HG02943 (cell line): Measurements from ENCODE around the gene RHOJ.
"Not testable (repeated sequence)": the region's sequence is repeated elsewhere in the genome, so short reads cannot be mapped to it uniquely, and the experiment has no call there.

Experiments used
- ATAC-seq: cut with Tn5 transposase; IDR thresholded peaks from one replicate; pipeline ENCODE4 v1.9.1; 2021; ENCODE audit warnings: mild to moderate bottlenecking, low read depth, moderate library complexity; ENCODE audit not compliant: unreplicated experiment

Gene RHOJ

GRCh38 chr14:63204407-63205043 lies at the start of gene RHOJ:
RHOJ (plus strand) TSS chr14:63204443; CDS start chr14:63204870, 427 bp downstream.
- no peak for ATAC-seq

GRCh38 chr14:63155511-63156185 lies 48.6 kb upstream of the RHOJ start:
- ATAC-seq = no peak

GRCh38 chr14:63157195-63157594 lies 47.0 kb upstream of the RHOJ start:
- no peak for ATAC-seq

DNA sequence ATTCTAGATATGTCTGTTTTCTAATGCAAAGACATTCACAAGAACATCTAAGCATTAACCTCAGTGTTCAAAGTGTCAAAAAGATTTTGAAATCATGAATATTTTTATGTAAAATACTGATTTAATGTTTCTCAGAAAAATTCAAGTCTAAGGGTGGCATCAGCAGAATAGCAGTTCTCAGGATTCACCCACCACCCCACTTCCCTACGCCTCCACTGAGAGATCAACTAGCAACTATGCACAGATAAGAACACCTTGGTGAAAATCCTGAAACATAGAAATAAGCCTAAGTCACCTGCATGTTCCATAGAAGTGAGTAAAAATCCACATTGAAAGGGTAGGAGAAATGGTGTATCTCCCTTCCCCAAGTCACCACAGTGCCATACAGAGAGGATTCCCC lies 40.9 kb upstream of the RHOJ start:
- ATAC-seq = no peak

DNA sequence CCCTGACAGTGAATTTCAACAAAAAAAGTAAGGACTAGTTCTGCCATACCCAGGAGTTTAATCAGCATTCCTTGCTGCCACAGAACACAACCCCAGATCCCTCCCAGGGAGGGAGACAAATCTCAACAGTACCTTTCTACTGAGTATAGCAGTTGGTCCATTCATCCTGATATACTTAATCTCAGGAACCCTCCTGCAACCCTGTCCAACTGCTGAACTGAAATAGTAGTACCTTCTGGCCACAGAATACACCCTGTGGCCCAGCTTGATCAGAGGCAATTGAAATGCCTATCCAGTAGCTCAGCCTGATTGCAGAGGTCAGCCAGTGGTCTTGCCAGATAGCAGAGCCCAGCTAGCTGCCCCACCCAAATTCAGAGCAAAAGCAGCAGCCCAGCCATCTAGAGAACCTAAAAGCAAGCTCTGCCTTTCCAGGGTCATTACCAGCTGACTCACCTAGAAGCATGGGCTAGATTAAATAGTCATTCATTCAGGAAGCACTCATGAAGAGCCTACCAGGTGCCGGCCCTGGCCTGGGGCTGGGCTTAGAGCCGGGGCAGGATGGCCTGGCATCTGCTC lies 40.0 kb upstream of the RHOJ start:
- ATAC-seq = no peak

GRCh38 chr14:63165267-63165666 lies 39.0 kb upstream of the RHOJ start:
- not testable (repeated sequence) for ATAC-seq

- no peak for ATAC-seq
Observed at GRCh38 chr14:63167044-63167443, 37.2 kb upstream of the RHOJ start.

- ATAC-seq = no peak
Observed at GRCh38 chr14:63174760-63175191, 29.5 kb upstream of the RHOJ start.

DNA sequence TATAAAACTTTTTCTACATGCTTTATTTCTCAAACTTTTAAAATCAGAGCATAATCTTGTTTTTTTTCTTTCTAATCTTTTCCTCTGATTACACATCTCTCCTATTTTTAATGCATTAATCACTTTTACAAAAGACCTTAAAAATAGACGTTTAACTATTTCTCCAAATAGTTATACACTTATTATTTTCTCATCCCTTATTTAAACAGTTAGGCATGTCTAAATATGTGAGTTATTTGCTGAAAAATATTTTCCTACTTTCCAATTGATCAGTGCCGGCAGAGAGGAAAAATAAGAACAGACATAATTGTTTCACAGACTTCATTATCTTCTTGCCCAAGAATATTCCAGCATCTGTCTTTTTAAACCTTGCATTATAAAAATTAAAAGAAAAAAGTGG lies 28.7 kb upstream of the RHOJ start:
- no peak for ATAC-seq

GRCh38 chr14:63178912-63179311 lies 25.3 kb upstream of the RHOJ start:
- ATAC-seq = no peak

GRCh38 chr14:63179383-63179782 lies 24.9 kb upstream of the RHOJ start:
- no peak for ATAC-seq

DNA sequence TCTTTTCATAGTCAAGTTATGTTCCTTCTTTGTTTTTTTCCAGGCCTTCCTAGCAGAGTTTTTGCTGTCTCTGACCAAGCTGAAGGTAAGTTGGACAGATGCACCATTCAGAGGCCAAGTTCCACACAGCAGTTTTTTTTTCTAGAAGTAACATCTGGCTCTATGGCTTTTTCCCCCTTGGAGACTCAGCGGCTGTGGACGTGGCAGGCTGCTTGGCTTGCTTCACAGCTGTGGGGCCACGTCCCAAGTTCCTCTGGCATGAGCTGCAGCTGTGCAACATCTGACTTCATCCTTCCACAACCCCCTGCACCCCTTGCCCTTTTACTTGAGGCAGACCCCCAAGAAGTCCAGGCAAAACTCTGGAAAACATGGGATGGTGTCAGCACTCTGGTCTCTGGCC lies 24.2 kb upstream of the RHOJ start:
- ATAC-seq = no peak

GRCh38 chr14:63182968-63183367 lies 21.3 kb upstream of the RHOJ start:
- ATAC-seq = no peak

GRCh38 chr14:63186453-63186852 lies 17.8 kb upstream of the RHOJ start:
- no peak for ATAC-seq

DNA sequence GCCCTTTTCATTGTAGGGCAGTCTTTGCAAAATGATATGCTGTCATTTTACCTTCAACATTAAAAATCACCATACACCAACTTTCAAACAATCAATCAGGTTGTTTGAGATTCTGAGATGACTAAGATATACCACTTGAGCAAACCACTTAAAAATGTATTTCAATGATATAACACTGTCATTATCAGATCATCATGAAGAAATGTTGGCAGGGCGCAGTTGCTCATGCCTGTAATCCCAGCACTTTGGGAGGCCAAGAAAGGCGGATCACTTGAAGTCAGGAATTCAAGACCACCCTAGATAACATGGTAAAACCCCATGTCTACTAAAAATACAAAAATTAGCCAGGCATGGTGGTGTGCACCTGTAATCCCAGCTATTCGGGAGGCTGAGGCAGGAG lies 13.0 kb upstream of the RHOJ start:
- no peak for ATAC-seq

GRCh38 chr14:63192085-63192484 lies 12.2 kb upstream of the RHOJ start:
- ATAC-seq = no peak

GRCh38 chr14:63193236-63193635 lies 11.0 kb upstream of the RHOJ start:
- ATAC-seq = no peak

DNA sequence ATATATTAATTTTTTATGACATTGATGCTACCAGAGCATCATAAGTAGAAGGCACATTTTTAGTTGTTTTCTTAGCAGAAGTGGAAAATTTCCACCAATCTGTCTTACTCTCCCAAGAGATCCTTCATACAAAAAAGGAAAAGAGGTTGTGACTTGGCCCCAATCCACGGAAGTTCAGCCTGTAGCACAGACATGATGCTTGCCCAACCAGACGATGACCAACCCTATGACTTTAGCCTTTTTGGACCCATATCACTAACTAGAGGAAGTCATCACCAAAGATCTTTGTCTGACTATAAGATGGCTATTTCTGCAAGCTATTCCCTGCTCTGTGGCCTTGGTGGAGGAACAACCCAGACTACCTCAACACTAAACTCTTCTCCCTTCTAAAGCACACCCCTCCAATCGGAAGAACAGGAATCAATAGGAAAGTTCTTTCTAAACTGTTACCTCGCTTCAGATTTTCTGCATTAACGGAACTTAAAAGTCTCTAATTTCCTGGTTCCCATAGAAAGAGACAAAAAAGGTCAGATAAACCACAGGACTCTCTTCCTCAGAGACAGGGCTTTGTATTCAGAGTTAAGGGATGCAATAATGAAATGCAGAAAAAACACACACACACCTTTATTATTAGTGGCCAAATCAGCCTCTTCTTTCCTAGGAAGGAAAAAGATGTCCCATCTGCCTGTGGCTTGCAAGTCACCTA lies 4.1 kb upstream of the RHOJ start:
- ATAC-seq = no peak

- no peak for ATAC-seq
Observed at GRCh38 chr14:63200767-63201166, 3.5 kb upstream of the RHOJ start.

DNA sequence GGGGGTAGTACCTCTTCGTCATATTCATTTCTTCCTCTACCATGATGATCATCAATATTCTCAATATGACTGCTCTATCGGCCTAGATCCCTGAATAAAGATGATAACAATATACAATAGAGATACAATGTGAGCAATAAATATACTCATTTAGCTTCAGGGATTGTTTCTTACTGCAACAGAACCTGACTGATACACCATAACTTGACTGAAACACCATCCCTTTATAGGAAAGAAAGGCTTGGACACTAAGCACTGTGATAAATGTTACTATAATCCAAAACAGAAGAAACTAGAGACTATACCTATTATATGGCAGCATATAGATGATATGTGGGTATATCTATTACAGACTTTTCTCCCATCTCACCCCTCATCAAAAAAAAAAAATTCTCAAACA lies 1.2 kb upstream of the RHOJ start:
- ATAC-seq = no peak

DNA sequence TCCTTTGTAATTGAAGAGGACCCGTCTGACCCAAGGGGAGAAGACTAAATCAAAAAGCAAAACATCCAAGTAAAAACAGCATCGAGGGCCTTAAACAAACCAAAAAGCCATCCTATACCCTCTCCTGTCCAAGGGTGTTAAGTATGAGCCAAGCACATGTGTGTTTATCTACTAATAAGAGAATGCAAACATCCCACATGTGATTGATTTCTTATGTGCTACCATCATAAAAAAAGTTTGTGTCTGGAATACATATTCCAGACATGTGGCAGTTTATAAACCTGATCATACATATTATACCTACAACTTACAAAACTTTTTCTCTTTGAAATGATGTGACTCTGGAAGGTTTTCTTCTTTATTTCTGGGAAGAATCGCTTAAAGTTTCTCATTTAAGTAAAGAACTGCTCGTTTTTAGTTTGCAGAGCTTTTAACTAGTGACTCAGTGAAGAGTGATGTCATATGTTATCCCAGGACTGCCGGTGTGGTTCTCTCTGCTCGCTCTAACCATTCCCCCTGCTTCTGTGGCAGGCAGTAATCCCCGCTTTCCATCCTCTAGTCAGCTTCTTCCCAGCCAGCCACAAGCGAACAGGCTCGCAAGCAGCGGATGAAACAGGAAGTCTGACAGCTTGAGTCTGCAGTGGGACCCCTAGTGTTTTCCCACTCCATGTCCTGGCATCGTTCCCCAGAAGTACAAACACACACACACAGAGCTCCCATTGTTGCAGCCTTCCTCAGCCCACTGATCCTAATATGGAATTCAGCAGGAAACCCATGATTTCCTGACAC lies 431 bp upstream of the RHOJ start:
- no peak for ATAC-seq
